ENCODE results near the gene GRAMD4.

- TF ChIP-seq, protein P1, sequence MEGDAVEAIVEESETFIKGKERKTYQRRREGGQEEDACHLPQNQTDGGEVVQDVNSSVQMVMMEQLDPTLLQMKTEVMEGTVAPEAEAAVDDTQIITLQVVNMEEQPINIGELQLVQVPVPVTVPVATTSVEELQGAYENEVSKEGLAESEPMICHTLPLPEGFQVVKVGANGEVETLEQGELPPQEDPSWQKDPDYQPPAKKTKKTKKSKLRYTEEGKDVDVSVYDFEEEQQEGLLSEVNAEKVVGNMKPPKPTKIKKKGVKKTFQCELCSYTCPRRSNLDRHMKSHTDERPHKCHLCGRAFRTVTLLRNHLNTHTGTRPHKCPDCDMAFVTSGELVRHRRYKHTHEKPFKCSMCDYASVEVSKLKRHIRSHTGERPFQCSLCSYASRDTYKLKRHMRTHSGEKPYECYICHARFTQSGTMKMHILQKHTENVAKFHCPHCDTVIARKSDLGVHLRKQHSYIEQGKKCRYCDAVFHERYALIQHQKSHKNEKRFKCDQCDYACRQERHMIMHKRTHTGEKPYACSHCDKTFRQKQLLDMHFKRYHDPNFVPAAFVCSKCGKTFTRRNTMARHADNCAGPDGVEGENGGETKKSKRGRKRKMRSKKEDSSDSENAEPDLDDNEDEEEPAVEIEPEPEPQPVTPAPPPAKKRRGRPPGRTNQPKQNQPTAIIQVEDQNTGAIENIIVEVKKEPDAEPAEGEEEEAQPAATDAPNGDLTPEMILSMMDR (IDR thresholded peaks at IDR 0.05) = no peak
- no peak for TF ChIP-seq POLR2A (IDR thresholded peaks at IDR 0.05)
These were observed 49.0 kb downstream of the GRAMD4 start for GRCh38 chr22:46669201-46669600.

Measured in testis (tissue), 2 donors.